ENCODE results near the gene ARHGAP12. TPM values are rescaled to one million over a fixed set of nuclear protein-coding genes. Genes with fewer than 3 reads are reported as not detected.

ARHGAP12 gene
- total and polyA plus RNA-seq, 2 donors (not counting 3 experiments of a cell fraction or from before 2014, with no cell fraction given), result 5.8 to 19.3 TPM

DNA sequence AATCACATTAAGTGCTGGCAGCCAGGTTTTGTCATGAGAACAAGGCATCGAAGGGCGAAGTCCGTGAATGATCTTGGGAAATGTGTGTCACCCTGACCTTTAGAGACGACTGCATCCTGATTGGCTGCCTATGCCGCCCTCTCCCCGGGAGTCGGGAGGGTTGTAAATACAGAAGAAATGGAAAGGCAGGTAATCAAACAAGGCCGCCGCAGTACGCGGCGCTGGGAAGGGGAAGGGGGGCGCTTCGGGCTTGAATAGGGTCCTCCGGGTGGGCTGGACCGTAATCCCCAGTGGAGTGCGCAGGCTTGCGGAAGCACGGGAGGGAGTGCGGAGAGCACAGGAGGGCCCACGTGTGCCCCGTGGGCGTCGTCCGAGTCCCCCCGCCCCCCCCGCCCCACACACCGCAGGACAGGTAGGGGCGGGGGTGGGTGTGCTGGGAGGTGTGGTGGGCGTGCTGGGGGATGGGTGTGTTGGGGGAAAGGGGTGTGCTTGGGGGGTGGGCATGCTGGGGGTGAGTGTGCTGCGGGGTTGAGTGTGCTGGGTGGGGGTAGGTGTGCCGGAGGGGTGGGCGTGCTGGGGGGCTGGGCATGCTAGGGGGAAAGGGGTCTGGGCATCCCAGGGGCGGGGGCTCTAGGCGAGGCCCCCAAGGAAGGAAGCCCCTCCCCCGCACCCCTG, 169.4 kb downstream of the ARHGAP12 start:
- DNase-seq (ENCODE audit: low read depth, low spot score) (peak; percentile 82), FAIRE-seq (peak; percentile 62)
- peak overlapping the region; percentile 62 for H2AFZ ChIP-seq (ENCODE audit: low read depth, low read length)
- H3K9ac ChIP-seq (replicated peaks; ENCODE audit: extremely low read depth, insufficient read depth, low read length), result peak overlapping the region; percentile 97
- H3K79me2 ChIP-seq (ENCODE audit: control insufficient read depth, insufficient read depth, low read length), result no peaks in the 10 kb centered on the region
- H3K4me1 ChIP-seq (ENCODE audit: control insufficient read depth, extremely low read depth, insufficient read depth, low read length), result peaks cover 11% of the 10 kb centered on the region
- H3K36me3 ChIP-seq (ENCODE audit: control insufficient read depth in 2 of 2, extremely low read depth in 1 of 2, insufficient read depth in 2 of 2, low read length in 2 of 2), result no peaks in the 10 kb centered on the region
- H3K9me1 ChIP-seq (replicated peaks; ENCODE audit: control insufficient read depth, extremely low read depth, insufficient read depth, low read length), result no peaks in the 10 kb centered on the region
- peak overlapping the region; percentile 94 for H3K27ac ChIP-seq (ENCODE audit: insufficient read depth, low read depth, low read length)
- dilution Hi-C loops (cut with MboI; ENCODE audit: extremely low pct_ligation_motif_present, low sequenced_read_pairs), result no loop called here
- H3K27me3 ChIP-seq (ENCODE audit: control insufficient read depth in 2 of 2, insufficient read depth in 2 of 2, low read length in 2 of 2), result no peaks in the 10 kb centered on the region
- intact Hi-C loops (cut with micrococcal nuclease), result no loop called here
- no peaks in the 10 kb centered on the region for H4K20me1 ChIP-seq (replicated peaks; ENCODE audit: control insufficient read depth, extremely low read depth, insufficient read depth, low read length)
- peak overlapping the region; percentile 45 for H3K4me2 ChIP-seq (ENCODE audit: insufficient read depth, low read length)
- H3K4me3 ChIP-seq (replicated peaks in 1 of 3; ENCODE audit: insufficient read depth in 1 of 3, low read depth in 1 of 3, low read length in 3 of 3), result peak overlapping the region; percentile 57 to 77 (median 76)
- TF ChIP-seq POLR2AphosphoS5 (IDR thresholded peaks at IDR 0.05; ENCODE audit: insufficient read depth, low read depth, low read length) (peak; percentile 25), GATA2 (IDR thresholded peaks at IDR 0.05; ENCODE audit: insufficient read depth, insufficient read length, low read depth, low read length) (no peak), EZH2 (IDR thresholded peaks at IDR 0.05; ENCODE audit: borderline replicate concordance, low read depth, low read length, severe bottlenecking) (no peak)
- TF ChIP-seq, protein P1, sequence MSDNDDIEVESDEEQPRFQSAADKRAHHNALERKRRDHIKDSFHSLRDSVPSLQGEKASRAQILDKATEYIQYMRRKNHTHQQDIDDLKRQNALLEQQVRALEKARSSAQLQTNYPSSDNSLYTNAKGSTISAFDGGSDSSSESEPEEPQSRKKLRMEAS (IDR thresholded peaks at IDR 0.05; ENCODE audit: insufficient read depth, insufficient read length), result no peak
- TF ChIP-seq, protein P2, sequence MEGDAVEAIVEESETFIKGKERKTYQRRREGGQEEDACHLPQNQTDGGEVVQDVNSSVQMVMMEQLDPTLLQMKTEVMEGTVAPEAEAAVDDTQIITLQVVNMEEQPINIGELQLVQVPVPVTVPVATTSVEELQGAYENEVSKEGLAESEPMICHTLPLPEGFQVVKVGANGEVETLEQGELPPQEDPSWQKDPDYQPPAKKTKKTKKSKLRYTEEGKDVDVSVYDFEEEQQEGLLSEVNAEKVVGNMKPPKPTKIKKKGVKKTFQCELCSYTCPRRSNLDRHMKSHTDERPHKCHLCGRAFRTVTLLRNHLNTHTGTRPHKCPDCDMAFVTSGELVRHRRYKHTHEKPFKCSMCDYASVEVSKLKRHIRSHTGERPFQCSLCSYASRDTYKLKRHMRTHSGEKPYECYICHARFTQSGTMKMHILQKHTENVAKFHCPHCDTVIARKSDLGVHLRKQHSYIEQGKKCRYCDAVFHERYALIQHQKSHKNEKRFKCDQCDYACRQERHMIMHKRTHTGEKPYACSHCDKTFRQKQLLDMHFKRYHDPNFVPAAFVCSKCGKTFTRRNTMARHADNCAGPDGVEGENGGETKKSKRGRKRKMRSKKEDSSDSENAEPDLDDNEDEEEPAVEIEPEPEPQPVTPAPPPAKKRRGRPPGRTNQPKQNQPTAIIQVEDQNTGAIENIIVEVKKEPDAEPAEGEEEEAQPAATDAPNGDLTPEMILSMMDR (IDR thresholded peaks at IDR 0.05; ENCODE audit: extremely low read depth in 1 of 2, insufficient read depth in 1 of 2, low read depth in 1 of 2, low read length in 2 of 2), result no peak
- BruUV-seq (replicated peaks), result no TSS peak
- POLR2A ChIA-PET, result no interaction called here
- CTCF ChIA-PET, result interaction anchor here (1.0 kb wide), 3 partner anchors 11 to 1072 kb away, joined by 5 read pairs; no protein-coding TSS in a partner anchor
- H3K9me3 ChIP-seq (replicated peaks; ENCODE audit: control insufficient read depth, insufficient read depth, low read length), result no peaks in the 10 kb centered on the region

Data from endothelial cell of umbilical vein (primary cell).